NCI-H2196 (cell line): ENCODE data around the gene HNRNPC.
"Not testable (repeated sequence)": the region's sequence is repeated elsewhere in the genome, so short reads cannot be mapped to it uniquely, and the experiment has no call there.

Experiments used
- DNase-seq: peaks from one replicate; lab custom pipeline; 2025; ENCODE audit not compliant: unreplicated experiment; lab: John Stamatoyannopoulos, UW

HNRNPC gene

DNA sequence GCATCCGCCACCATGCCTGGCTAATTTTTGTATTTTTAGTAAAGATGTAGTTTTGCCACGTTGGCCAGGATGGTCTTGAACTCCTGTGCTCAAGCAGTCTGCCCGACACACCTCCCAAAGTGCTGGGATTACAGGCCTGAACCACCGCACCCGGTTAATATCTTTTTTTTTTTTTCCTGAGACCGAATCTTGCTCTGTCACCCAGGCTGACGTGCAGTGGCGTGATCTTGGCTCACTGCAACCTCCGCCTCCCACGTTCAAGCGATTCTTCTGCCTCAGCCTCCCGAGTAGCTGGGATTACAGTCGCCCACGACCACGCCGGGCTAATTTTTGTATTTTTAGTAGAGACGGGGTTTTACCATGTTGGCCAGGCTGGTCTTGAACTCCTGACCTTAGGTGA is 3.4 kb upstream of the HNRNPC start:
- DNase-seq = not testable (repeated sequence)

DNA sequence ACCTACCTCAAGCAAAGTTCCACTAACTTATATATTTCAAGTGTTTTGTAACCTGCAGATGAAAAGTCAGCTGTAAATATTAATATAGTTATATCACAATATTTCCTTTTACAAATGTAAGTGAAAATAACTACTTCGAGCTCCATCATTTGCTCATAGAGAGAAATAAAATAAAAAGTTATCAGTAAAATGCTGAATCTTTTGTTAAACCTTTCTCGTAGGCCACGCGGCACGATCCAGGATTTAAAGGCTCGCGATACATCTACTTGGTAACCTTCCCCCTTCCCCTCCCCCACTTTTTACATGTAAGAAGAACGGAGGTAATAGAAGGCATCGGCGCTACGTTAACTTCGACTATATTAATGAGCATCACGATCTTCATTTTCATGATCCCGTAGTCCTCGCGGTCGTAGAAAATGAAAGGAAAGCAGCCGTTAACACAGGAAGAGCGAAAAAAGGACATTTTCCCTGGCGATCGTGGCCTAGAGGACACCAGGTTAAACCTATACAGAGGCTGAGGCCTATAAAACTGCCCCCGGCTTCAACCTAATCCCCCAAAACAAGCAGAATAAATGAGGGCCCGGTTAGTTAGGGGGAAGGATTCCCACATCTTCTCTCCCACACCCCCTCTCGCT is 508 bp downstream of the HNRNPC start:
- DNase-seq = peak; percentile 57

DNA sequence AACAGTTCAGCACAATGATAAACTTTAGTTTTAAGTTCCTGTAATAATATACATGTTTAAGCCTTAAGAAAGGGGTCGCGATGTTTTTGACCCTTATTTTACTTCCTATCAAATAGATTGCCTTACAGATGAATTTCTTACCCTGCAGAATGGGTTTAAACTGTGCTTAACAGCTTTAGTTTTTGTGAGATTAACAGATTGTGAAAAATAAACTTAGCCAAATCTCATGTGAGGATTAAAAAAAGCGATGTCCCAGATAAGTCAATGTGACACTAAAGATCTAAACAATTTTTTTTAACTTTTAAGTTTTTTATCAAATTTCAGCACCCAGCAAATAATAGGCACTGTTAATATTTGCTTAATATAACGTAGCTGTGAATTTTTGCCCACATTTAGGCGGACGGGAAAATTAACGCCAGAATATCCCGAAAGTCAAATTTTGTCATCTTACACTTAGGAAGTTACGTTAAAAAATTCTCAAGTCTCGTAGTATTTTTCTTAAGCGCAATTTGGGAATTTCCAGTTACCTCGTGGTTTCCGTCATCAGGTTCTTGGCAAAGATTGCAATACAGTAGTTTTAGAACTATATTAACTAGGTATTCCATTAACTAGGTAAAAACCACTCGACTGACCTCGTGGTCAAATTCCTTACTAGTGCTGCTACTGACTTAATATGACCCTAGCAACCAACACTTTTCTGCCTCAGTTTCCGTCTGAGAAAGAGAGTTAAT is 1.2 kb downstream of the HNRNPC start:
- DNase-seq = no peak

DNA sequence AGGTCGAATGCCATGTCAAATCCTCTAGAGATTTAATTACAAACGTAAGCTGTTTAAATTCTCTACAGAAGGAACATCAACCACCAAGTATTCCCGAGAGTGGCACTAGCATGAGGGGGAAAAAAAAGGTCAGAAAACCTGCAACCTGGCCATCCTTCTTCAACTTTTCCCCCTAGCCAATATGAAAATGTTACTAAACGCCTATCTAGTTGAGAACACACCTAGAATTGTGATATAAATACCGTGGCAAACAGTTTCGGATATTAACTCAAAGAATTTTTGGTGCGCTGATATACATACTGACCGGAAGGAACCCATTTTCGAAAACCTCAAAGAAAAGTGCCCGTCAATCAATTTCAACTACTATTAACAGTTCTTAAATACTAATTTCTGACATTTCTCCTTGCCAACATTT is 1.8 kb downstream of the HNRNPC start:
- no peak for DNase-seq

DNA sequence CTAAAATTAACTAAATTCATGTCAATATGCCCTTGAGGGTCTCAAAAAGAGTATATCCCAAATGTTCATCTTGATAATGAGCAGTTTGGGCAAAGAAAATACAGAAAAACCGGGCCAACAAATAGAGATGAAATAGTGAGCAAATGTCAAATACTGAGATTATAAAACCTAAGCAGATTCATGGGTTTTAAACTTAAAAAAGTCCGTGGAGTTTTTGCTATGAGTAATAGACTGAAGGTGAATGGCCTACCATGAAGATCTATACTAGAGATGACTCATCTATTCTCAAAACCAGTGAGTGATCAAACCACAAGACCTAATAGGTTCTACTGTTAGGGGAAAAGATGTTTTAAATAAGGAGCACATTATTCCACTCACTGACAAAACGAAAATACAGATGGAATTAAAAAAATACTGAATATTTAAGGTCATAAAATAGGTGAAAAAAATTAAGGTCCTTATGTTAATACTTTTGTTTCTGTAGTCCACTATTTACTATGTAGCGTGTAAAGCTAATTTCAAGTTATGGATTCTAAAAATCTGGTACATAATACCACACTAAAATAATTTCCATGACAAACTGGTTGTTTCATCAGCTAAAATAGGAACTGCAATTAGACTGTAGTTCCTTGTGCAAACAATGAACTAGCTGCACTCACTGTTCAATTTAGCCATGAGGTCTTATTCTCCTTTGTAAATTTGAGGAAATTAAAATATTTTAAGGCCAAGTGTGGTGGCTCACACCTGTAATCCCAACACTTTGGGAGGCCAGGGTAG is 5.0 kb downstream of the HNRNPC start:
- no peak for DNase-seq

DNA sequence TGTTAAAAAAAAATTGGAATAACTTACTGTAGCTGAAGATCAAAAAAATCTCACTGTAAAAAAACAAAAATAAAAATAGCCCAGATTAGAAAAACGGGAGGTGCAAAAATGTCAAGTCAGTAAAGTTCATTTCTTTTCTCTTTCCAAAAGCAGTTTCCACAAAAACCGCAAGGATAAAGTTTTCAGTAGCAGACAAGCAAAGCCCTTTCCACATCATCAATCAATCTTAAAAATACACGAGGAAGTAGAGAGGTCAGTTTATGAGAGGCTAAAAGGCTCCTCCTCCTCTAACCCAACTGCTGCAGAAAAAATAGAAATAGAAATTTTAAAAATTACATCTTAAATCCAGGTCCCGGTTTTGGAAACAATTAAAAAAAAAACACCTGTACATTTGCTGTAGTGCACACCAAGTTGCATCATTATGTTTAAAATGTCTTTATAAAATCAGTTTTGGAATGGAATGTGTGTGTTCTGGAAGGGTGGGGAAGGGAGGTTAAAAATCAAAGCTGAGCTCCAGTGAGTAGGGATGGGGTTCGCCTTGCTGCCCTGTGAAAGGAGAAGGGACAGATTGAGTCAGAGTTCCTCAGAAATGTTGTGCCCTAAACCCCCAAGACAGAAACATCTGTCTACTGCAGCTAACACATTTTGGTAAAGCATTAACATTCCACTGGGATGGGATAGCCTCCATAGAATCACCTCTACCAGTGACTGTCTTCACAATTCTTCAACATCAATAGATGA is 5.8 kb downstream of the HNRNPC start:
- DNase-seq = no peak

DNA sequence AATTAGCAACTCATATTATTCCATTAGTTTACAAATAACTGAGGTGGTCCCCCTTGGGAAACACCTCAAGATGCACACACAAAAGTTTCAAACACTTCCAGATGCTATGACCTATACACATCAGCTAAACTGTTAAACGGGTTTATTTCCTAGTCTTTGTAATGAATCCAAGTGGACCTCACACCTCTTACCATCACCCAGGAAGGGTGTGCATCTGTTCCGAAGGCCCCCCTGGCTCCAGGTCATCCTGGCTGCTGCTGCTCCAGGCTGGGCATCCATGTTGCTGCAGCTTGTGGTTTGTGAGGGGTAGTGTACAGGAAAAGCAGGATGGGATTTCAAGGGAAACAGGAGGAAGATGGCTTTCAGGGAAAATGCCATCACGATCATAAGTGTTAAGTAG is 6.8 kb downstream of the HNRNPC start:
- no peak for DNase-seq

DNA sequence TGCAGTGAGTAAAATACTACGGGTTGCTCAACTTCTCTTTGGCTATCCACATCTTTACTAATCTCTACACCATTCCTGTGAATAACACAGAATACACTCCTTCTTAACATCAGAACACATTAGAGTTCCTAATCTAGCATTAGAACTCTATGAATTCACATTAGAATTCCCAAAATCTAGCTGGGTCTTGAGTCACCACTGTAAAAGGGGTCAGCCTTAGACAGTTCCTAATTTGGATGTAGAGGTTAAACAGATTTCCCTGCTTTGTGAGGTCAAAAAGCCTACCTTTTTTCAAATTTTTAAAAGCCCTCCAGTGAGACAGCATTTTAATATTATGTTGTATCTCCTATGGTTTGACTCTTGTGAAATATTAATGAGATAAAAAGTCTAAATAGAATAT is 7.4 kb downstream of the HNRNPC start:
- DNase-seq = no peak

DNA sequence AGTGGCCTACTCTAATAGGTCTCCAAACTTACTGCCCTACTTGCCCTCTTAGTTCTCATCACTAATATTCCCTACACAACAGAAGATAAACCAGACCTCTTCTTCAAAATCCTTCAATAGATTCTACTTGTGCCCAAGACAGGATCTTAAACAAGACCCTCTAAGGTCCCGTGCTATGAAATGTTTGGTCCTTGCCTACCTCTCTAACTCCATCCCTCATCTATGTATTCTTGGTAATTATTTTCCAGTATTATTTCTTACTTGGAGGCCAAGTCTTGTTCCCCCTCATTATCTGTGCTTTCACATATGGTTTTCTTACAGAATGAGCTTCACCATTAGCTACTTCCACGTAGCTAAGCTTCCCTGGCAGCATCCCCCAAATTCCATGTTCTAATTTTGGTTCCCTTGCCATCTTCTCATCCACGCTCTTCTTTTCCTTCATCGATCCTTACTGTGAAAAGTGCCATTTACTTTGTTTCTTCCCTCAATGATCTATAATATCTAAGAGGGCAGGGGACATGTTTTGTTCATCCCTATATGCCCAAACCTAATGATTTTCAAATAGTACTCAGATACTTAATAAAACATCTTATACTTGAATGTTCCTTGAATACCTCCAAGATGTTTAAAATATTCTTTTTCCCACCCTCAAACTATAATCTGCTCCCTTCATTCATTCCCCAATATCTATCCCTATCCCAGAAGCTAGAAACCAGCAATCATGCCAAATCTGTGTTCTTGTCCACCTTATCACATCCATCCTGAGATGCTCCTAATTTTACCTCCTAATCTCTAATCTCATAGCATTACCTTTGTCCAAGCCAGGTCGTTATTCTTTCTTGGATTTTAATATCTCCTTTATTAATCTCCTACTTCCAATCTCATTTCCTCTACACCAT is 10.1 kb downstream of the HNRNPC start:
- DNase-seq = no peak

DNA sequence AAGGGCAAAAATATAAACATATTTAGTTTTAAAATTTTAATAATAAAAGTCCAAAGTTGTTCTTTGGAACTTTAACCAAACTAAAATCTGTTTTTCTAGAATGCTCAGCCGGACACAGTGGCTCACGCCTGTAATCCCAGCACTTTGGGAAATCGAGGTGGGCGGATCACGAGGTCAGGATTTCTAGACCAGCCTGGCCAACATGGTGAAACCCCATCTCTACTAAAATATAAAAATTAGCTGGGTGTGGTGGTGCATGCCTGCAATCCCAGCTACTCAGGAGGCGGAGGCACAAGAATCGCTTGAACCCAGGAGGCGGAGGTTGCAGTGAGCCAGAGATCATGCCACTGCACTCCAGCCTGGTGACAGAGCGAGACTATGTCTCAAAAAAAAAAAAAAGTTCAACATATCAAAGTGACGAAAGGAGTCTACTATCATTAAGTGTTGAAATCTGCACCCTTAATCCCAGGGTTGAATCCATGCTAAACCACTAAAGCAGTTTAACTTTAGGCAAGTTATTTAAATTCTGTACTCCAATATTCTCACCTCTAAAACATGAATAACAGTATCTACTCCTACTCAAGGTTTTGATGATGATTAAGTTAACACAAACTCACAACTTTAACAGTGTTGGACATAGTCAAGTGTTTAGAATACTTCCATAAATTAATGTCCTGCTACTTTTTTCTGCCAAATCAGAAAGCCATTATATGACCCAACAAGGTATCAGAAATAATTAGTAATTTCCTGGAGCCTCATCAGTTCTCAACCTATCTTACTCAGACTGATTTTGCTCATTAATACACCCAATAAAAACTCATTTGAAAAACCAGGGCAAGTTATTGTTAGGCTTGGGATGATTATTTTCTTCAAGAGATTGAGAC is 11.0 kb downstream of the HNRNPC start:
- DNase-seq = no peak

DNA sequence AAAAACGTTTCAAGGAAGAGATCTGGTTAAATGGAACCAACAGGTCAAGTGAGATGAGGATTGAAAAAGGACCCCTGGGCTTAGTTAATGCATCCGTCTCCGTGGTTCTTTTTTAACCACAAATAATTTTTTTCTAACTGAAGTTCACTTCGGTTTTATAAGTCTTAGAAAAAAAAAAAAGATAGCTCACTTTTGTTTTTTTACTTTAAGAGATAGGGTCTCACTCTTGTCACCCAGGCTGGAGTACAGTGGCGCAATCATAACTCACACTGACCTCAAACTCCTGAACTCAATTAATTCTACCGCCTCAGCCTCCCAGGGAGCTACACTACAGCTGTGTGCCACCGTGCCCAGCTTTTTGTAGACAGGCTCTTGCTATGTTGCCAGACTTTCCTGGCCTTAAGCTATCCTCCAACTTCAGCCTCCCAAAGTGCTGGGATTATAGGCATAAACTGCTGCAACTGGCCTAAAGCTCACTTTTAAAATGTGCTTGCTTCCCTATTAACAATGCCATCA is 11.8 kb downstream of the HNRNPC start:
- no peak for DNase-seq

DNA sequence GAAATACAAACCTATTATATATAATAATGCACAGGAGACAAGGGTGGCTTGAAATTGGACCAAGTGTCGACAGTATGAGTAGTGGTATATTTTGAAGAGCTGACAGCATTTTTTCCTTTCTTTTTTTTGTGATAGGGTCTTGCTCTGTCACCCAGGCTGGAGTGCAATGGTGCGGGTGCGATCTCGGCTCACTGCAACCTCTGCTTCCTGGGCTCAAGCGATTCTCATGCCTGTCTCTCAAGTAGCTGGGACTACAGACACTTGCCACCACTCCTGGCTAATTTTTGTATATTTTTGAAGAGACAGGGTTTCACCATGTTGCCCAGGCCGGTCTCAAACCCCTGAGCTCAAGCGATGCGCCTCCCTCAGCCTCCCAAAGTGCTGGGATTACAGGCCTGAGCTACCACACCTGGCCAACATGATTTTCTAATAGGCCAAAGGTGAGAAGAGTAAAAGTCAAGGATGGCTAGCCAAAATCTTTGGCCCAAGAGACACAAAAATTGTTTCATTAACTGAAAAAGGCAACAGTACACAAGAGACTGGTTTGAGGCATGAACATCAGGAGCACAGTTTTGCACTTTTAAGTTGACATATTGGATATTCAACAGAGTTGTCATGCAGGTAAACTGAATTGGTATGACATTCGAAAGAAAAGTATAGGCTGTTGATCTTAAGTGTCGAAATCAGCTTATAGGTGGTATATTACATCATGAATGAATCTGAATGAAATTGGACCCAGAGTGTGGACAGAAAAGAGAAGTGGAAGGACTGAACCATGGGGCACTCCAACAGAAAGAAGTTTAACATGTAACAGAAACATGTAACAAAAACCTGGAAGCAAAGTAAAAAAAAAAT is 12.5 kb downstream of the HNRNPC start:
- DNase-seq = no peak

DNA sequence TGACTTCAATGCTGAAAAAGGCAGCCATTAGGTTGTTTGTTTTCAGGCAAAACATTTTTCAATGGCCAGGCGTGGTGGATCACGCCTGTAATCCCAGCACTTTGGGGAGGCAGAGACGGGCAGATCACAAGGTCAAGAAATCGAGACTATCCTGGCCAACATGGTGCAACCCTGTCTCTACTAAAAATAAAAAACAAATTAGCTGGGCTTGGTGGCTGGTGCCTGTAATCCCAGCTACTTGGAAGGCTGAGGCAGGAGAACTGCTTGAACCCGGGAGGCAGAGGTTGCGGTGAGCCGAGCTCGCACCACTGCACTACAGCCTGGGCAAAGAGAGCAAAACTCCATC is 13.2 kb downstream of the HNRNPC start:
- DNase-seq = not testable (repeated sequence)

DNA sequence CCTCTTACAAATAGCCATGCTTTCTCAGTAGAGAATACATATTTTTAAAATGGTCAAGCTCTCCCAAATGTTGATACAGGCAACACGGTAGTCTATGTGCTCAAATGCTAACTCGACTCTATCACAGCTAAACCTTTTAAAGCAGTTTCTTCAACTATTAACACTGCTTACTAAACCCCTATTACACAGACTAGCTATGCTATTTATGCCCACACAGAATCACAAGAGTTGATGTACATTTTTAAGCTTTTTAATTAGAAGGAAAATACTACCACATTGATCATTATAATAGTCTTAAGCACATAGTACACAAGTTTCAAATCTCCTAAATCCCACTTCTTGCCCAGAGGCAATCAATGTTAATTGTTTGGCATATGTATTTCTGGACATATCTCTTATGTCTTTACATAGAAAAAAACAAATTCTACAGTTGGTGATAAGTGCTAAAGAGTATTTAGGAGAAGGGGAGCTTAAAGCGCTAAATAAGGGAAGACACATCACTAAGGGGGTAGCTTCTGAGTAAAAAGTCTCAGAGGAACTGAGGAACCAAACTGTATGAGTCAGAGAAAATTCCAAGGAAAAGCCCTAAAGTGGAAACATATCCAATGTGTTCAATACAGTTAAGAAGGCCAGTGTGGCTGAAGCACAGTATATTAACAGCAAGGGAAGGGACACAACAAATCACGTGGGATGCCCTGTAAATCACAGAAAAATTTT is 13.7 kb downstream of the HNRNPC start:
- no peak for DNase-seq

DNA sequence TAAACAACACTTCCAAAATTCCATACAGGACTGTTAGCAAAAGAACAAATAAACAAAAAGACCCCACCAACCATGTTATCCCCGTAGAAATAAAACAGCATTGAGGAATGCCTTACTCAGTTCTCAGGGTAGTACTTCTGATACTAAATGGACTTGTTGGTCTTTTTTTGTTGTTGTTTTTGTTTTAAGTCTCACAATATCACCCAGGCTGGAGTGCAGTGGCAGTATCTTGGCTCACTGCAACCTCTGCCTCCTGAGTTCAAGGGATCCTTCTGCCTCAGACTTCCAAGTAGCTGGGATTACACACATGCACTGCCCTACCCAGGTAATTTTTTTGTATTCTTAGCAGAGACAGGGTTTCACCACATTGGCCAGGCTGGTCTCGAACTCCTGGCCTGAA is 17.1 kb downstream of the HNRNPC start:
- DNase-seq = no peak

DNA sequence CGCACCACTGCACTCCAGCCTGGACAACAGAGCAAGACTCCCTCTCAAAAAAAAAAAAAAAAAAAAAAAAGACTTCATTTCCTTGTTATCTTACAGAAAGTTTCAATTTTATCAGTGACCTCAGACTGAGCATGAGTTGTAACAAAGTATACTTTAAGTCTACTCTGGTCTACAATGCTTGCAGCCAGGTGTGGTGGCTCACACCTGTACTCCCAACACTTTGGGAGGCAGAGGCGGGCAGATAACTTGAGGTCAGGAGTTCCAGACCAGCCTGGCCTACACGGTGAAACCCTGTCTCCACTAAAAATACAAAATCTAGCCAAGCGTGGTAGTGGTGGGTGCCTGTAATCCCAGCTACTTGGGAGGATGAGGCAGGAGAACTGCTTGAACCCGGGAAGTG is 18.0 kb downstream of the HNRNPC start:
- no peak for DNase-seq

DNA sequence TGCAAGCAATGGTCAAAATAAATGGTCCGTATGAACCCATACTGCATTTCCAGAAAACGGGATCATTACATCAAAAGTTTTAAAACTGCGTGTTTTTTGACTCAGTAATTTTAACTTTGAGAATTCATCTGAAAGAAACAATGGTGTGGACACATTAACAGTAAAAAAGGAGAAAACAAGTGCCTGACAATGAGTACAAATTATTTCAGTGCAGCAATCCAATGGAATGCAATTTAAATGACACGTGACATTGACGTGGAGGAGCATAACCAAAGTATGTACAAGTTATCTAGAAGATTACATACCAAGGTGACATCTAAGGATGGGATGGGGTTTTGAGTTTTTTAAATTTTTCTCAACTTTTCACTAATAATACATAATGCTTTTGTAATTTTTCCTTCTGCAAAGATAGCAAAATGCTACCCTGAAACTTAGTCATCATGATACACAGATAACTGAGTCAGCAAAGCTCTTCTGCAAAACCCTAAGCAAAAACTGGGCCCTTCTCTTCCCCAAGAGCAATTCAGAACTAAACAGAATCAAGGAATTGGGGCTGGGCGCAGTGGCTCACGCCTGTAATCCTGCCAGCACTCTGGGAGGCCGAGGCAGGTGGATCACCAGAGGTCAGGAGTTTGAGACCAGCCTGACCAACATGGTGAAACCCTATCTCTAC is 20.4 kb downstream of the HNRNPC start:
- DNase-seq = no peak
